ENCODE results near the gene PGAP6. TPM values are rescaled to one million over a fixed set of nuclear protein-coding genes. Genes with fewer than 3 reads are reported as not detected.

The PGAP6 gene
- total and polyA plus RNA-seq, 2 of the 13 experiments (the other 11 are each of a cell fraction or from before 2014, with no cell fraction given) = 52.7 to 136 TPM

DNA sequence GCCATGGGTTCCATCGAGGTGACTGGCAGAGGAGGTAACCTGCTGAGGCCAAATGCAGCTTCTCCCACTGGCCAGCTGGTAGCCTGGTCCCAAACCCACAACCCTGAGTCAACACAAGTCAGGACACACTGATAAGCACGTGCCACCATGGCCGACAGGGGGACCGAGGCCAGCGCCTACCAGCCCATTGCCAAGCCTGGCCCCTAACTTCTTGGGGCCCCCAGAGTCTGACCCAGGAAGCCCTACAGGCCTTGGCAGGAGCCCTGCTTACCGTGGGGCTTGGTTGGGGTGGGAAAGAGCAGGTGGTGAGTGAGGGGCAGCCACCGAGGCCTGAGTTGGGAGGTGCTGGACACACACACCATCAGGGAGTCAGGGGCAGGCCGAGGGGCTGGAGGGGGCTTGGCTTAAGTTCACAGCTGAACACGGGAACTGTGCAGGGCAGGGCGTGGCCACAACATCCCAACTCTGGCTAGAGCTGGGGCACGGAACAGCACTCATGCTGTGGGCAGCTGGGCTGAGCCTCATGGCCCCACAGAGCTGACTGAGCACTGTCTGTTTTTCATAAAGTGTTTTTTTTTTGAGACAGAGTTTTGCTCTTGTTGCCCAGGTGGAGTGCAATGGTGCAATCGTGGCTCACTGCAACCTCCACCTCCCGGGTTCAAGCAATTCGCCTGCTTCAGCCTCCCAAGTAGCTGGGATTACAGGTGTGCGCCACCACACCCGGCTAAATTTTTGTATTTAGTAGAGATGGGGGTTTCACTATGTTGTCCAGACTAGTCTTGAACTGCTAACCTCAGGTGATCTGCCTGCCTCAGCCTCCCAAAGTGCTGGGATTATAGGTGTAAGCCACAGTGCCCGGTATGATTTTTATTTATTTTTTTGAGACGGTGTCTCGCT lies 16.9 kb downstream of the PGAP6 start (continued):
- TF ChIP-seq GLMP (CRISPR knock-in tag; IDR thresholded peaks at IDR 0.05; ENCODE audit: borderline replicate concordance) (no peak), AGO2 (optimal IDR thresholded peaks at IDR 0.05; ENCODE audit: low read depth, low read length) (peak; percentile 88), DZIP1 (CRISPR knock-in tag; IDR thresholded peaks at IDR 0.05) (0 out of 2 replicates have a peak, but pooled peaks have one; percentile 24), MYC (CRISPR knock-in tag; IDR thresholded peaks at IDR 0.05; ENCODE audit: borderline replicate concordance) (peak; percentile 72; the same call in 1 of the 2 replicates), TCF7 (IDR thresholded peaks at IDR 0.05; ENCODE audit: low read depth) (no peak), ARID2 (CRISPR knock-in tag; IDR thresholded peaks at IDR 0.05; ENCODE audit: borderline replicate concordance) (no peak), ZNF274 (CRISPR knock-in tag; IDR thresholded peaks at IDR 0.05) (0 out of 2 replicates have a peak, but pooled peaks have one; percentile 21), NR3C1 (CRISPR knock-in tag; IDR thresholded peaks at IDR 0.05) (no peak), AKAP8 (CRISPR knock-in tag; IDR thresholded peaks at IDR 0.05) (peak; percentile 71; the same call in 1 of the 2 replicates), ZNF460 (CRISPR knock-in tag; IDR thresholded peaks at IDR 0.05; ENCODE audit: borderline replicate concordance) (peak; percentile 84; the same call in 1 of the 2 replicates), ZGPAT (CRISPR knock-in tag; IDR thresholded peaks at IDR 0.05) (0 out of 2 replicates have a peak, but pooled peaks have one; percentile 21), ZNF724P (CRISPR knock-in tag; IDR thresholded peaks at IDR 0.05; ENCODE audit: borderline replicate concordance) (0 out of 2 replicates have a peak, but pooled peaks have one; percentile 63), ZNF780A (CRISPR knock-in tag; IDR thresholded peaks at IDR 0.05) (no peak), PAXIP1 (CRISPR knock-in tag; conservative IDR thresholded peaks at IDR 0.05) (0 out of 2 replicates have a peak, but pooled peaks have one; percentile 14), BHLHE40 (IDR thresholded peaks at IDR 0.05; ENCODE audit: low read length) (peak; percentile 73)
- TF ChIP-seq, protein P1, sequence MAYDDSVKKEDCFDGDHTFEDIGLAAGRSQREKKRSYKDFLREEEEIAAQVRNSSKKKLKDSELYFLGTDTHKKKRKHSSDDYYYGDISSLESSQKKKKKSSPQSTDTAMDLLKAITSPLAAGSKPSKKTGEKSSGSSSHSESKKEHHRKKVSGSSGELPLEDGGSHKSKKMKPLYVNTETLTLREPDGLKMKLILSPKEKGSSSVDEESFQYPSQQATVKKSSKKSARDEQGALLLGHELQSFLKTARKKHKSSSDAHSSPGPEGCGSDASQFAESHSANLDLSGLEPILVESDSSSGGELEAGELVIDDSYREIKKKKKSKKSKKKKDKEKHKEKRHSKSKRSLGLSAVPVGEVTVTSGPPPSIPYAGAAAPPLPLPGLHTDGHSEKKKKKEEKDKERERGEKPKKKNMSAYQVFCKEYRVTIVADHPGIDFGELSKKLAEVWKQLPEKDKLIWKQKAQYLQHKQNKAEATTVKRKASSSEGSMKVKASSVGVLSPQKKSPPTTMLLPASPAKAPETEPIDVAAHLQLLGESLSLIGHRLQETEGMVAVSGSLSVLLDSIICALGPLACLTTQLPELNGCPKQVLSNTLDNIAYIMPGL (CRISPR knock-in tag; IDR thresholded peaks at IDR 0.05; ENCODE audit: borderline replicate concordance in 1 of 2, low read depth in 1 of 2) = 0 out of 4 replicates have a peak, but pooled peaks of 1 of the 2 experiments have one; percentile 26
